Measurements from ENCODE around the gene SNAP47. TPM values are rescaled to one million over a fixed set of nuclear protein-coding genes. Genes with fewer than 3 reads are reported as not detected.

SNAP47 gene
- polyA plus RNA-seq, 1 donor from 2014 or later = 56.0 TPM

GRCh38 chr1:227778401-227778947 is 43.2 kb downstream of the SNAP47 start:
- no peaks in the 10 kb centered on the region for H3K9me3 ChIP-seq (ENCODE audit: low read length)
- no peak overlapping the region for H3K9ac ChIP-seq (ENCODE audit: low read length)
- H3F3A ChIP-seq (ENCODE audit: insufficient read depth, low read length, poor library complexity, severe bottlenecking) = no peaks in the 10 kb centered on the region
- H4K20me1 ChIP-seq (ENCODE audit: insufficient read depth) = no peaks in the 10 kb centered on the region
- H3K36me3 ChIP-seq (ENCODE audit: insufficient read depth, low read length) = no peaks in the 10 kb centered on the region
- no peak overlapping the region for H3K4me2 ChIP-seq (ENCODE audit: low read length)
- H3K27me3 ChIP-seq (ENCODE audit: insufficient read depth, low read depth, low read length) = no peaks in the 10 kb centered on the region
- H3K4me3 ChIP-seq (ENCODE audit: low read length) = no peak overlapping the region
- H2AFZ ChIP-seq (ENCODE audit: low read depth, low read length) = no peak overlapping the region
- no peak overlapping the region for H3K27ac ChIP-seq (ENCODE audit: low read length)
- no peaks in the 10 kb centered on the region for H3K79me2 ChIP-seq (replicated peaks; ENCODE audit: insufficient read depth, low read length)
- no peaks in the 10 kb centered on the region for H3K9me2 ChIP-seq (ENCODE audit: insufficient read depth, low read length)
- TF ChIP-seq RAD21 (conservative IDR thresholded peaks at IDR 0.05) (no peak), EZH2 (IDR thresholded peaks at IDR 0.05; ENCODE audit: borderline replicate concordance, insufficient read depth, low read length, poor library complexity, severe bottlenecking) (no peak), SMC3 (conservative IDR thresholded peaks at IDR 0.05; ENCODE audit: poor library complexity) (no peak), POLR2AphosphoS5 (IDR thresholded peaks at IDR 0.05) (no peak), TAF1 (IDR thresholded peaks at IDR 0.05; ENCODE audit: low read depth) (no peak), CTCF (IDR thresholded peaks at IDR 0.05; ENCODE audit: poor library complexity, severe bottlenecking) (no peak)

GRCh38 chr1:227779021-227779441 is 43.8 kb downstream of the SNAP47 start:
- Histone ChIP-seq H3K9me3 (ENCODE audit: low read length) (no peaks in the 10 kb centered on the region), H4K20me1 (ENCODE audit: insufficient read depth) (no peaks in the 10 kb centered on the region), H3K4me2 (ENCODE audit: low read length) (no peak overlapping the region), H3K79me2 (replicated peaks; ENCODE audit: insufficient read depth, low read length) (no peaks in the 10 kb centered on the region), H3K36me3 (ENCODE audit: insufficient read depth, low read length) (no peaks in the 10 kb centered on the region), H3K9me2 (ENCODE audit: insufficient read depth, low read length) (no peaks in the 10 kb centered on the region), H3K4me3 (ENCODE audit: low read length) (no peak overlapping the region), H3K27ac (ENCODE audit: low read length) (no peak overlapping the region), H2AFZ (ENCODE audit: low read depth, low read length) (no peak overlapping the region), H3F3A (ENCODE audit: insufficient read depth, low read length, poor library complexity, severe bottlenecking) (no peaks in the 10 kb centered on the region), H3K9ac (ENCODE audit: low read length) (no peak overlapping the region), H3K27me3 (ENCODE audit: insufficient read depth, low read depth, low read length) (no peaks in the 10 kb centered on the region)
- TF ChIP-seq SMC3 (conservative IDR thresholded peaks at IDR 0.05; ENCODE audit: poor library complexity) (no peak), EP300 (conservative IDR thresholded peaks at IDR 0.05; ENCODE audit: poor library complexity, severe bottlenecking) (no peak), POLR2AphosphoS5 (IDR thresholded peaks at IDR 0.05) (no peak), RAD21 (conservative IDR thresholded peaks at IDR 0.05) (no peak), EZH2 (IDR thresholded peaks at IDR 0.05; ENCODE audit: borderline replicate concordance, insufficient read depth, low read length, poor library complexity, severe bottlenecking) (no peak), TAF1 (IDR thresholded peaks at IDR 0.05; ENCODE audit: low read depth) (no peak), CTCF (IDR thresholded peaks at IDR 0.05; ENCODE audit: poor library complexity, severe bottlenecking) (no peak), REST (IDR thresholded peaks at IDR 0.05; ENCODE audit: borderline replicate concordance) (no peak), MXI1 (conservative IDR thresholded peaks at IDR 0.05; ENCODE audit: poor library complexity, severe bottlenecking) (no peak)
